Left ventricle myocardium inferior (tissue), 1 donor: ENCODE data around the gene GPR173. TPM values are rescaled to one million over a fixed set of nuclear protein-coding genes. Genes with fewer than 3 reads are reported as not detected.
A peak's percentile ranks its signal among the peaks of the same experiment; 100 is the strongest.

ENCODE experiments used
- DNase-seq: peaks from one replicate; pipeline ENCODE4 v3.0.0-alpha.2; 2020
- H3K27ac ChIP-seq: fragments of 200-600 bp; replicated peaks from 2 replicates; pipeline ENCODE4 v1.8.0; 2021
- H3K27me3 ChIP-seq: fragments of 200-600 bp; 2 replicates; pipeline ENCODE4 v1.8.0; 2021; ENCODE audit warnings: low read depth
- H3K36me3 ChIP-seq: fragments of 200-600 bp; 2 replicates; pipeline ENCODE4 v1.8.0; 2021
- H3K4me1 ChIP-seq: fragments of 200-600 bp; 2 replicates; pipeline ENCODE4 v1.8.0; 2021
- H3K4me3 ChIP-seq: fragments of 200-600 bp; 2 replicates; pipeline ENCODE4 v1.8.0; 2021; ENCODE audit warnings: mild to moderate bottlenecking, moderate library complexity
- H3K9me3 ChIP-seq: fragments of 200-600 bp; replicated peaks from 2 replicates; pipeline ENCODE4 v1.8.0; 2021
- CTCF ChIP-seq: fragments of 200-600 bp; IDR thresholded peaks from 2 replicates; pipeline ENCODE4 v1.8.0; 2021; ENCODE audit warnings: antibody characterized with exemption, mild to moderate bottlenecking, borderline replicate concordance
- intact Hi-C: fragments of 100-400 bp; cut with micrococcal nuclease; formaldehyde crosslinking; loops from one replicate; pipeline ENCODE4 v1.11.0; 2022
- total RNA-seq: library from RNA; stranded (reverse); fragmentation: NEBNext Ultra II Directional; extraction: Animal tissue kit (Norgen Biotek cat#: 25700); gene quantifications from one replicate; pipeline ENCODE4 v1.2.1, GENCODE V29; 2021
- donor health status: DM: no; HTN: yes; CAD: no; lungs with severe emphysema.

GPR173 gene
- total RNA-seq, 1 donor from 2014 or later: 0.25 TPM

- Histone ChIP-seq H3K9me3 (no peaks in the 10 kb centered on the region), H3K4me3 (no peak overlapping the region), H3K27me3 (no peaks in the 10 kb centered on the region), H3K36me3 (peaks cover under 1% of the 10 kb centered on the region), H3K27ac (no peak overlapping the region), H3K4me1 (peaks cover 30% of the 10 kb centered on the region)
- no peak for TF ChIP-seq CTCF
- DNase-seq: no peak
- intact Hi-C loops: no loop called here
Measured at GRCh38 chrX:53091354-53091753, 42.8 kb downstream of the GPR173 start.

- intact Hi-C loops: no loop called here
- TF ChIP-seq CTCF: peak; percentile 64
- peak; percentile 82 for DNase-seq
- Histone ChIP-seq H3K27ac (peak overlapping the region; percentile 96), H3K4me3 (peak overlapping the region; percentile 80), H3K4me1 (peaks cover 12% of the 10 kb centered on the region), H3K36me3 (no peaks in the 10 kb centered on the region), H3K27me3 (no peaks in the 10 kb centered on the region), H3K9me3 (no peaks in the 10 kb centered on the region)
Measured at GRCh38 chrX:53093177-53093655, 44.6 kb downstream of the GPR173 start.

- DNase-seq: peak; percentile 84
- Histone ChIP-seq H3K4me1 (peaks cover 12% of the 10 kb centered on the region), H3K9me3 (no peaks in the 10 kb centered on the region), H3K4me3 (peak within 1 kb of the TSS; percentile 80), H3K36me3 (no peaks in the 10 kb centered on the region), H3K27ac (peak within 1 kb of the TSS; percentile 96), H3K27me3 (no peaks in the 10 kb centered on the region)
- intact Hi-C loops: no loop called here
- TF ChIP-seq CTCF: no peak
Measured at GRCh38 chrX:53093748-53094581, 45.4 kb downstream of the GPR173 start, which contains the start of gene KANTR. Gene KANTR (plus strand): TSS chrX:53094142. CDS start chrX:53124273, 30,131 bp downstream.

GRCh38 chrX:53094582-53094905 lies 46.0 kb downstream of the GPR173 start:
- intact Hi-C loops: no loop called here
- no peaks in the 10 kb centered on the region for H3K27me3 ChIP-seq
- H3K4me3 ChIP-seq: peak overlapping the region; percentile 80
- H3K4me1 ChIP-seq: peaks cover 12% of the 10 kb centered on the region
- TF ChIP-seq CTCF: no peak
- H3K36me3 ChIP-seq: no peaks in the 10 kb centered on the region
- no peak for DNase-seq
- H3K27ac ChIP-seq: peak overlapping the region; percentile 96
- H3K9me3 ChIP-seq: no peaks in the 10 kb centered on the region

GRCh38 chrX:53095796-53096195 lies 47.2 kb downstream of the GPR173 start:
- H3K4me1 ChIP-seq: peaks cover 12% of the 10 kb centered on the region
- intact Hi-C loops: no loop called here
- no peaks in the 10 kb centered on the region for H3K9me3 ChIP-seq
- TF ChIP-seq CTCF: no peak
- DNase-seq: no peak
- no peak overlapping the region for H3K27ac ChIP-seq
- no peak overlapping the region for H3K4me3 ChIP-seq
- no peaks in the 10 kb centered on the region for H3K27me3 ChIP-seq
- no peaks in the 10 kb centered on the region for H3K36me3 ChIP-seq
